ENCODE results near the gene AUNIP. TPM values are rescaled to one million over a fixed set of nuclear protein-coding genes. Genes with fewer than 3 reads are reported as not detected.

The AUNIP gene
- total RNA-seq, 2 experiments from 2014 or later, result 8.8 to 10.3 TPM

GRCh38 chr1:25804244-25804963, 54.9 kb downstream of the AUNIP start:
- ChIA-PET CTCF (interaction anchor here (0.7 to 0.9 kb wide), 2 partner anchors 8 to 195 kb away, joined by 3 read pairs; no protein-coding TSS in a partner anchor), POLR2A (no interaction called here)
- H3K9me3 Mint-ChIP-seq, result no peaks in the 10 kb centered on the region
- no peak overlapping the region for H3K27ac Mint-ChIP-seq
- no peak overlapping the region for H3K4me3 Mint-ChIP-seq
- H3K4me1 Mint-ChIP-seq (ENCODE audit: low read depth), result peaks cover 33% of the 10 kb centered on the region
- DNase-seq (peak; percentile 67), ATAC-seq (peak; percentile 25)
- H3K36me3 Mint-ChIP-seq (ENCODE audit: low read depth), result peaks cover 5% of the 10 kb centered on the region
- intact Hi-C loops (cut with micrococcal nuclease), result no loop called here
- no peaks in the 10 kb centered on the region for H3K27me3 Mint-ChIP-seq
- TF ChIP-seq CTCF (IDR thresholded peaks at IDR 0.05), result no peak

DNA sequence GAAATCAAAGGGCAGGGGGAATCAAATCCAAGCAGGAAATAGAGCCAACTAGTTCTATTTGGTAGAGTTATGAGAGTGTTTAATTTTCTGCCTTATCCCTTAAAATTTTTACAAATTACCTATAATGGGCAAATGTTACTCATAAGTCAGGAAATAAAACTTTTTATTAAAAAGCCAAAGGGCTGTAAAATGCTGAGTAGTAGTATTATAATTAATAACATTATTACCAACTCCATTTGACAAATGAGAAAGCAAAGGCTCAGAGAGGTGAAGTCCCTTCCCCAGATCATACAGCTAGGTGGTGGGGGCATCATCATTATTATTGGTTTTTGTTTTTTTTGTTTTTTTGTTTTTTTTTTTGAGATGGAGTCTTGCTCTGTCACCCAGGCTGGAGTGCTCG, 55.9 kb downstream of the AUNIP start:
- H3K27me3 Mint-ChIP-seq, result no peaks in the 10 kb centered on the region
- intact Hi-C loops (cut with micrococcal nuclease), result no loop called here
- no peak overlapping the region for H3K27ac Mint-ChIP-seq
- ChIA-PET CTCF (interaction anchor here (0.7 to 2.6 kb wide), 8 partner anchors 9 to 315 kb away, joined by 3 to 16 read pairs (median 3); no protein-coding TSS in a partner anchor), POLR2A (interaction anchor here (1.1 kb wide), 1 partner anchor 15 kb away, joined by 3 read pairs; no protein-coding TSS in a partner anchor)
- no peaks in the 10 kb centered on the region for H3K9me3 Mint-ChIP-seq
- no peak for TF ChIP-seq CTCF (IDR thresholded peaks at IDR 0.05)
- ATAC-seq, result no peak
- H3K36me3 Mint-ChIP-seq (ENCODE audit: low read depth), result peaks cover 5% of the 10 kb centered on the region
- no peak for DNase-seq
- no peak overlapping the region for H3K4me3 Mint-ChIP-seq
- H3K4me1 Mint-ChIP-seq (ENCODE audit: low read depth), result peaks cover 35% of the 10 kb centered on the region

GRCh38 chr1:25802915-25803314, 56.3 kb downstream of the AUNIP start:
- Mint-ChIP-seq H3K36me3 (ENCODE audit: low read depth) (peaks cover 5% of the 10 kb centered on the region), H3K27me3 (no peaks in the 10 kb centered on the region), H3K4me3 (no peak overlapping the region), H3K9me3 (no peaks in the 10 kb centered on the region), H3K4me1 (ENCODE audit: low read depth) (peaks cover 38% of the 10 kb centered on the region), H3K27ac (no peak overlapping the region)
- DNase-seq, result peak; percentile 41
- peak; percentile 47 for ATAC-seq
- intact Hi-C loops (cut with micrococcal nuclease), result no loop called here
- ChIA-PET POLR2A (interaction anchor here (1.1 kb wide), 1 partner anchor 16 kb away, joined by 3 read pairs; no protein-coding TSS in a partner anchor), CTCF (interaction anchor here (0.7 to 2.6 kb wide), 10 partner anchors 8 to 315 kb away, joined by 3 to 16 read pairs (median 4); no protein-coding TSS in a partner anchor)
- TF ChIP-seq CTCF (IDR thresholded peaks at IDR 0.05), result no peak

- peak overlapping the region; percentile 32 for H3K27ac Mint-ChIP-seq
- DNase-seq (no peak), ATAC-seq (no peak)
- no peaks in the 10 kb centered on the region for H3K27me3 Mint-ChIP-seq
- H3K9me3 Mint-ChIP-seq, result no peaks in the 10 kb centered on the region
- peaks cover 5% of the 10 kb centered on the region for H3K36me3 Mint-ChIP-seq (ENCODE audit: low read depth)
- CTCF ChIA-PET, result interaction anchor here (0.5 to 6.1 kb wide), 9 partner anchors 9 to 280 kb away, joined by 3 to 43 read pairs (median 4); no protein-coding TSS in a partner anchor
- intact Hi-C loops (cut with micrococcal nuclease), result no loop called here
- TF ChIP-seq CTCF (IDR thresholded peaks at IDR 0.05), result no peak
- H3K4me3 Mint-ChIP-seq, result peak overlapping the region; percentile 78
- peaks cover 57% of the 10 kb centered on the region for H3K4me1 Mint-ChIP-seq (ENCODE audit: low read depth)
- POLR2A ChIA-PET, result interaction anchor here (1.0 to 1.4 kb wide), 2 partner anchors 10 to 24 kb away, joined by 3 read pairs; no protein-coding TSS in a partner anchor
Observed at GRCh38 chr1:25800703-25801377, 58.4 kb downstream of the AUNIP start.
